ENCODE data around the gene FAR2. TPM values are rescaled to one million over a fixed set of nuclear protein-coding genes. Genes with fewer than 3 reads are reported as not detected.

FAR2 gene
- total RNA-seq, 2 donors from 2014 or later, result 3.0 to 10.0 TPM

GRCh38 chr12:29145372-29146170, 3.5 kb upstream of the FAR2 start:
- Histone ChIP-seq H3K27ac (no peak overlapping the region), H3K9me3 (no peaks in the 10 kb centered on the region), H3K36me3 (no peaks in the 10 kb centered on the region), H3K4me1 (peaks cover 0 to 14% of the 10 kb centered on the region in 2 donors), H3K4me3 (no peak overlapping the region), H3K27me3 (no peaks in the 10 kb centered on the region)
- no peak for DNase-seq (ENCODE audit: low spot score)
- no peak for TF ChIP-seq CTCF (IDR thresholded peaks at IDR 0.05)

GRCh38 chr12:29146196-29146595, 2.9 kb upstream of the FAR2 start:
- DNase-seq (ENCODE audit: low spot score), result no peak
- no peak overlapping the region for H3K4me3 ChIP-seq
- peaks cover 0 to 14% of the 10 kb centered on the region in 2 donors for H3K4me1 ChIP-seq
- H3K9me3 ChIP-seq, result no peaks in the 10 kb centered on the region
- no peaks in the 10 kb centered on the region for H3K27me3 ChIP-seq
- H3K27ac ChIP-seq, result no peak overlapping the region
- H3K36me3 ChIP-seq, result no peaks in the 10 kb centered on the region
- TF ChIP-seq CTCF (IDR thresholded peaks at IDR 0.05), result no peak

- no peak for TF ChIP-seq CTCF (IDR thresholded peaks at IDR 0.05)
- peak overlapping the region; percentile 73 to 80 for H3K27ac ChIP-seq
- H3K4me3 ChIP-seq, result peak overlapping the region; percentile 63
- H3K9me3 ChIP-seq, result no peaks in the 10 kb centered on the region
- peak; percentile 68 for DNase-seq (ENCODE audit: low spot score)
- no peaks in the 10 kb centered on the region for H3K36me3 ChIP-seq
- H3K27me3 ChIP-seq, result no peaks in the 10 kb centered on the region
- peaks cover 0 to 20% of the 10 kb centered on the region in 2 donors for H3K4me1 ChIP-seq
Measured at GRCh38 chr12:29147731-29148595, 1.1 kb upstream of the FAR2 start.

- H3K27me3 ChIP-seq, result no peaks in the 10 kb centered on the region
- no peak for DNase-seq (ENCODE audit: low spot score)
- no peaks in the 10 kb centered on the region for H3K36me3 ChIP-seq
- TF ChIP-seq CTCF (IDR thresholded peaks at IDR 0.05), result no peak
- H3K9me3 ChIP-seq, result no peaks in the 10 kb centered on the region
- H3K4me3 ChIP-seq, result peak overlapping the region; percentile 63
- H3K4me1 ChIP-seq, result peaks cover 0 to 26% of the 10 kb centered on the region in 2 donors
- peak overlapping the region; percentile 73 to 80 for H3K27ac ChIP-seq
Measured at GRCh38 chr12:29148596-29148910, 525 bp upstream of the FAR2 start.

- Histone ChIP-seq H3K36me3 (no peaks in the 10 kb centered on the region), H3K9me3 (no peaks in the 10 kb centered on the region), H3K27ac (peak overlapping the region; percentile 73 to 80), H3K4me3 (peak overlapping the region; percentile 63), H3K4me1 (peaks cover 0 to 26% of the 10 kb centered on the region in 2 donors), H3K27me3 (no peaks in the 10 kb centered on the region)
- no peak for DNase-seq (ENCODE audit: low spot score)
- TF ChIP-seq CTCF (IDR thresholded peaks at IDR 0.05), result no peak
Measured at GRCh38 chr12:29149691-29150281, 708 bp downstream of the FAR2 start.

Measured in right atrium auricular region (tissue), 2 donors.